Esophagus mucosa (tissue), 1 donor: ENCODE data around the gene ATOH8. TPM values are rescaled to one million over a fixed set of nuclear protein-coding genes. Genes with fewer than 3 reads are reported as not detected.

Experiments used
- ATAC-seq: fragments of 200-7000 bp; cut with Tn5 transposase; one replicate; pipeline ENCODE4 v1.9.1; 2020
- total RNA-seq: library from RNA; stranded (reverse); gene quantifications from one replicate; pipeline ENCODE4 v1.2.4, GENCODE V29; 2023
- donor health status: DM: yes; HTN: yes; CAD: no.

The ATOH8 gene
- total RNA-seq, 1 donor from 2014 or later: 1.2 TPM

- ATAC-seq: no peak
Observed at GRCh38 chr2:85755122-85756027, 1.6 kb downstream of the ATOH8 start.

GRCh38 chr2:85756195-85756594 is 2.4 kb downstream of the ATOH8 start:
- no peak for ATAC-seq

DNA sequence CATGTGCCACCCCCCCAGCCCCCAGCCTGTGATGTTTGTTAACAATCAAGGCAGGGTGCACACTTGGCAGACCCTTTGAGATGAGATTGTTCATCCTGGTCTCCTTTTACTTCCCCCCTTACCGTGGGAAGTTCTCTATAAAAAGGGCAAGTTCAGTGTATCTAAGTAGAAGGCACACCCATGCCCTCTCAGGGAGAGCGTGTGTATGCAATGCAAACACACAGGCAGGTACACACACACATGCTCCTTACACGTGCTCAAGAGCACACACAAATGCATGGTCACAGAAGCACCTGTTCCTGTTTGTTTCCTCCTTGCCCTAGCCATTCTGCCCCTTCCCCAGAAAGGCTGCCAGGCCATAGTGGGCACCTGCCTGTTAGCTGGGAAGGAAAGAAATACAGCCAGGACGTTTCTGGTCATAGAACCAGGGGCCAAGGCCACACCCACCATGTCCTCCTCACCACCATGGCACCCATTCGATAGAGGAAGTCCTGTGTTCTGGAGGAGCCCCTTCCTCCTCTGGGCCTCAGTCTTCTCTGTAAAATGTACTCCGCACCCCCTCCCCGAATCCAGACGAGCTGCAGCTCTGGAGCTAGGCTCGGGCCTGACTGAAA is 3.1 kb downstream of the ATOH8 start:
- ATAC-seq: no peak

- no peak for ATAC-seq
Observed at GRCh38 chr2:85757860-85758259, 4.1 kb downstream of the ATOH8 start.

DNA sequence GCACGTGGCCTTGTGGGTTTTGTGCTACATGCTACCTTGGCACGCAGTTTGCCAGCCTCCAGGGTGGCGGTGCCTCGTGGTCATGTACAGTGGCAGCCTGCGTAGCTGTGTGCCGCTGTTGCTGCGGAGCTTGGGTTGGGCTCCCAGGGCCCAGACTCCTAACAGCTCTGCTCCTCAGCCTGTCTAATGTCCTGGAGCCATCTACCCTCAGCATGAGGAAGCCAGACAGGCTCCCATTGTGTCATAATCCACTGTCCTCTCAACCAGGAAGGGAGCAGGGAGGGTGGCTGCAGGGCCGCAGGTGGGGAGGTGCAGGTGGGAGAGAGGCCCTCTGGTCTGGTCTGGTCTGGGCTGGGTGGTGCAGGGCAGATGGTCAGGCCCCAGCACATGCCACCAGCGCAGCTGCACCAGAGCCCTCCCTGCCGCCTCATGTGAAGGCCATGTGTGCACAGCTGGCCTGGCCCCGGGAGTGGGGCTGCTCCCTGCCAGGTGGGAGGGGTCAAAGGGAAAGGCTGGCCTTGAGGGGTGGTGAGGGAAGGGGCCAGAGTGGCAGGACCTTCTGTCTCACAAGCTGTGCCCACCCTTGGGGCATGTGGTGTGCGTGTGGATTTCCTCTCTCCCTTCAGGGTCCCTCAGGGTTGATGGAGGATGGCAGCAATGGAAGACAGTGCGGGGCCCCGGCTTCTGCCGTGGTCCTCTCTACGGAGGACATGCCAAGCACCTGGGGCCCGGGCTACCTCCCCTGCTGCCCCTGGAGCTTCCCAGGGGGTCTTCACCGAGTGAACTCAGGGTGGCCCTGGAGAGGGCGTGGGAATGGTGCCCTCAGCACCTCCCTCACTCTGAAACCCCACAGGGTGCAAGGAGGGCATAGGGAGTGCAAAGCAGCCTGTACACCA is 4.8 kb downstream of the ATOH8 start:
- peak; percentile 12 for ATAC-seq

- no peak for ATAC-seq
Observed at GRCh38 chr2:85759257-85759613, 5.4 kb downstream of the ATOH8 start.

GRCh38 chr2:85760371-85760770 is 6.6 kb downstream of the ATOH8 start:
- ATAC-seq: no peak

GRCh38 chr2:85760872-85761271 is 7.1 kb downstream of the ATOH8 start:
- ATAC-seq: no peak

DNA sequence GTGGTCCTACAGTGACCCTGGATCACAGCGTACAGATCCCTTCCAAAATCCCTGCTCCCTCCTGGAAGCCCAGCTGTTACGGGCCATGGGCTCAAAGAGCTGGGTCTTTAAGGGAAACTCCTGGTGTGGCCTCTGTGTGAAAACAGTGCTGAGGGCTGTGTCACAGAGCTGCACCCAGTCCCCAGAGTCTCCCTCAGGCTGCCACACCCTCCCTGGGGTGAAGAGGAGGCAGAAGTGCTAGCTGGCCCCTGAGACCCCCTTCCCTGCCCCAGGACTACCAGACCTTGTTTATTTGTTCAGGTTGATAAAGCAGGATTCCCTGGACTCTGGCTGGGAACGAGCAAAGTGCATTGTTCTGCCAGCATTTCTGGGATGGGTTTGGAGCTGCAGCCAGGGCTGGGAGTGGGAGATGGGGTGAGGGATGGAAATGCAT is 7.7 kb downstream of the ATOH8 start:
- ATAC-seq: peak; percentile 13

DNA sequence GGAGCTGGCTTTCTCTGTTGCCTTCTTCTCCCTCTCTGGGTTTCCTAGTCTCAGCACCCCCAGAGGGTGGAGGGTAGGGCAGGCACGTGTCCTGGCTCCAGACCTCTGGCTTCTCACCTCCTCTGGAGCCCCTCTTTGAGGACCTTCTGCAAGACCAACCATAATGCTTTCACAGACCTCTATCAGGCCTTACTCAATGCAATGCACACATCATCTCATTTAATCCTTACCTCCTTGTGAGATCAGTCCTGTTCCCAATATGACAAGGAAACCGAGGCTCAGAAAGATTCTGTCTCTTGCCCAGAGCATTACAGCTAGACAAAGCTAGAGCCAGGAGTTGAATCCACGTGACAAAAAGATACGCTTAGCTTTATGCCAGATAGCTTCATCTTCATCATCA is 8.2 kb downstream of the ATOH8 start:
- no peak for ATAC-seq

DNA sequence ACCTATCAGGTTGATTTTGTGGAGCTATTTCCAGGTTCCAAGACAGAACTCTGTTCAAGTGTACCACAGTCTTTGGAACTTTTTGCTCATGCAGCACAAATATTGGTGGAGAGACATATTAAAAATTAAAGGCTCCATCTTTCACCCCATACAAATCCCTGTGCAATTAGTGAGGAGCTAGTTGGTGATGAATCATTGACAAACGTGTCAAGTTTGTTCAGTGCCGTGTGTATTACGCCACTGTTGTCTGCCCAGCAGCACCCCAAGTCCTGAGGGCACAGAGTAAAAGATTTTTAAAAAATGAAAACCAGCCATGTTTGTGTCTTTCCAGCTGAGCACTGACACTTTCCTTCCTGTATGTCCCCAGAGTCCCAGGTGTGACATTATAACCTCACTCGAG is 9.3 kb downstream of the ATOH8 start:
- ATAC-seq: peak; percentile 59

DNA sequence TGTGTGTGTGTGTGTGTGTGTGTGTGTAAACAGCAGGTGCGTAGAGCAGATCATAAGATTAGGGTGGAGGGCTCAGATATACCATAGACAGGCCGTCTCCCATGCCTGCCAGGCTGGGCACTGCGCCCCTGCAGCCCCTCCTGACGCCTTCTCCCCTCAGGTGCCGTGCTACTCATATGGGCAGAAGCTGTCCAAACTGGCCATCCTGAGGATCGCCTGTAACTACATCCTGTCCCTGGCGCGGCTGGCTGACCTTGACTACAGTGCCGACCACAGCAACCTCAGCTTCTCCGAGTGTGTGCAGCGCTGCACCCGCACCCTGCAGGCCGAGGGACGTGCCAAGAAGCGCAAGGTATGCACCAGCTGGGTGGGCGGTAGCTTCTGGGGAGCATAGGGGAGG is 10.0 kb downstream of the ATOH8 start:
- no peak for ATAC-seq

GRCh38 chr2:85765081-85765731 is 11.4 kb downstream of the ATOH8 start:
- ATAC-seq: no peak

GRCh38 chr2:85766229-85766628 is 12.4 kb downstream of the ATOH8 start:
- no peak for ATAC-seq

- ATAC-seq: no peak
Observed at GRCh38 chr2:85767803-85768665, 14.2 kb downstream of the ATOH8 start.

DNA sequence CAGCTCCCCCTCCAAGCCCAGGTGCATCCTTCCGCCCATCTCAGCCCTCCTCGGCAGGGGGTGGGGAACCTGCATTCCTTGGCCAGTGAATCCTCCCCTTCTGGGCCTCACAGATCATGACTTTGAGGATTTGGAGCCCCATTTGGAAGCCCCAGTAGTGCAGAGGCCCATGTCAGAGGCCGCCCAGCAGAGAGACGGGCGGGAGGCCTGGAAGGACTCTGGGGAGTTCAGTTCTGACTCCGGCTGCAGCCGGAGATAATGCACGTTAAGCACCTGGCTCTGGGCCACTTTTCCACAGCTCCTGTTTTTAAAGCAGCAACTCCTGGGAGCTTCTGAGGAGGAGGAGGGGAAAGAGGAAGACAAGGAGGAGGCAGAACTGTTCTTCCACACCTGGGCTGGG is 14.9 kb downstream of the ATOH8 start:
- no peak for ATAC-seq

GRCh38 chr2:85769236-85769982 is 15.6 kb downstream of the ATOH8 start:
- no peak for ATAC-seq

DNA sequence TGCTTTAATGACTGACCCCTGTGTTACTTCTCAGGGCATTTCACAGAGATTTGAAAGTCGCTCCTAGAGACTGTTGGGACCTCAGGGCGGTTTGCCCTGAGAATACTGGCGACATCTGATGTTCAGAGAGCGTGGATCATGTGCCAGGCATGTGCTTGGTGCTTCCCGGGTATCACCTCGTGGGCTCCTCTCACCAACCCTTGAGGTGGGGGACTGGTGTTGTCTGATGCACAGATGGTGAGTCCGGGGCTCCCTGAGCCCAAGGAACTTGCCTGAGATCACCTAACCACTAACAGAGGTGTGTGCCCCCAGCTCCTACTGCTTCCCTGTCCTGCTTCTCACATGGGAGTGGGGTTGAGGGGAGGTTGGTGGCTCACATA is 16.2 kb downstream of the ATOH8 start:
- no peak for ATAC-seq

GRCh38 chr2:85770369-85770768 is 16.6 kb downstream of the ATOH8 start:
- ATAC-seq: no peak

- no peak for ATAC-seq
Observed at GRCh38 chr2:85770786-85771409, 17.1 kb downstream of the ATOH8 start.
